ENCODE results near the gene EFTUD2. TPM values are rescaled to one million over a fixed set of nuclear protein-coding genes. Genes with fewer than 3 reads are reported as not detected.

EFTUD2 gene
- total and polyA plus RNA-seq, 9 of the 15 experiments (the other 6 are each of a cell fraction or from before 2014, with no cell fraction given) = 65.8 to 362 (median 218) TPM

DNA sequence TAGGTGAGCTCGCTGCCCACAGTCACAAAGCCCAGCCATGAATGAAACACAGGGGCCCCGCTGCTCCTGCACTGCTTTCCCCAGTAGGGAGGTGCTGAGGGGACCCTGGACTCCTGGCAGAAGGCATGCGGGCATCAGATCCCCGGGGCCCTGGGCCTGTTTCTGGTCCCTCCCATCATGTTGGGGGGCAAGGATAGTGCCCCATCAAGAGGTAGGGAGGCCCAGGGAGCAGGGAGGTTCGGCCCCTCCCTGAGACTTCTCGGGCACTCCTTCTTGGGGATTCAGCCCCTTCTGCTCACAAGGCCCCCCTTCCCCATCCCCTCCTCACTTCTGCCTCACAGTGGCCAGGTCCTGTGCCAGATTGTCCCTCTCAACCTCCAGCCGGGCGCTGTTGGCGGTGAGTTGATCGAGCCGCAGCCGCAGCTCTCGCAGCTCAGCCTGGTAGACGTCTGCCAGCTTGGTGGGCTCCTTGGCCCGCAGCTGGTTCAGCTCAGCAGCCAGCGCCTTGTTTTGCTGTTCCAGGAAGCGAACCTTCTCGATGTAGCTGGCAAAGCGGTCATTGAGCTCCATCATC is 15.5 kb upstream of the EFTUD2 start:
- Histone ChIP-seq H3K4me2 (ENCODE audit: insufficient read depth, low read length) (no peak overlapping the region), H3K36me3 (ENCODE audit: control insufficient read depth, insufficient read depth, low read length) (no peaks in the 10 kb centered on the region), H3K4me3 (no peak overlapping the region), H3K79me2 (ENCODE audit: control insufficient read depth, insufficient read depth, low read length) (no peaks in the 10 kb centered on the region), H3K27me3 (ENCODE audit: control insufficient read depth in 2 of 2, insufficient read depth in 2 of 2, low read length in 2 of 2) (peaks cover 0 to 11% of the 10 kb centered on the region in 2 experiments; a peak in 1 of 5 replicates), H2AFZ (ENCODE audit: low read depth, low read length) (no peak overlapping the region), H3K27ac (ENCODE audit: extremely low read depth, low read depth, low read length) (no peak overlapping the region), H3K9me1 (ENCODE audit: control insufficient read depth, insufficient read depth, low read length) (no peaks in the 10 kb centered on the region), H3K9ac (ENCODE audit: insufficient read depth in 1 of 2, low read depth in 2 of 2, low read length in 2 of 2) (no peak overlapping the region), H3K9me3 (replicated peaks; ENCODE audit: control insufficient read depth, insufficient read depth, low read depth, low read length) (no peaks in the 10 kb centered on the region), H4K20me1 (replicated peaks; ENCODE audit: control insufficient read depth, insufficient read depth, low read length) (no peaks in the 10 kb centered on the region), H3K4me1 (replicated peaks in 1 of 2; ENCODE audit: control insufficient read depth in 2 of 2, insufficient read depth in 2 of 2, low read length in 2 of 2) (peaks cover 9 to 32% of the 10 kb centered on the region in 2 experiments; a peak in 4 of 5 replicates)
- ATAC-seq (no peak), FAIRE-seq (no peak), DNase-seq (ENCODE audit: extremely low read depth in 1 of 4, low spot score in 3 of 4) (no peak)
- WGBS (ENCODE audit: insufficient coverage, low coverage, missing lambda C conversion rate) = 28% methylated on average over 14 of the region's 19 CpGs
- BruUV-seq (replicated peaks) = no TSS peak
- ChIA-PET POLR2A (interaction anchor here (0.8 to 1.2 kb wide), 4 partner anchors 12 to 106 kb away, joined by 3 to 4 read pairs (median 4); no protein-coding TSS in a partner anchor), CTCF (ENCODE audit: low intra/inter-chr PET ratio) (no interaction called here)
- TF ChIP-seq, protein P1, sequence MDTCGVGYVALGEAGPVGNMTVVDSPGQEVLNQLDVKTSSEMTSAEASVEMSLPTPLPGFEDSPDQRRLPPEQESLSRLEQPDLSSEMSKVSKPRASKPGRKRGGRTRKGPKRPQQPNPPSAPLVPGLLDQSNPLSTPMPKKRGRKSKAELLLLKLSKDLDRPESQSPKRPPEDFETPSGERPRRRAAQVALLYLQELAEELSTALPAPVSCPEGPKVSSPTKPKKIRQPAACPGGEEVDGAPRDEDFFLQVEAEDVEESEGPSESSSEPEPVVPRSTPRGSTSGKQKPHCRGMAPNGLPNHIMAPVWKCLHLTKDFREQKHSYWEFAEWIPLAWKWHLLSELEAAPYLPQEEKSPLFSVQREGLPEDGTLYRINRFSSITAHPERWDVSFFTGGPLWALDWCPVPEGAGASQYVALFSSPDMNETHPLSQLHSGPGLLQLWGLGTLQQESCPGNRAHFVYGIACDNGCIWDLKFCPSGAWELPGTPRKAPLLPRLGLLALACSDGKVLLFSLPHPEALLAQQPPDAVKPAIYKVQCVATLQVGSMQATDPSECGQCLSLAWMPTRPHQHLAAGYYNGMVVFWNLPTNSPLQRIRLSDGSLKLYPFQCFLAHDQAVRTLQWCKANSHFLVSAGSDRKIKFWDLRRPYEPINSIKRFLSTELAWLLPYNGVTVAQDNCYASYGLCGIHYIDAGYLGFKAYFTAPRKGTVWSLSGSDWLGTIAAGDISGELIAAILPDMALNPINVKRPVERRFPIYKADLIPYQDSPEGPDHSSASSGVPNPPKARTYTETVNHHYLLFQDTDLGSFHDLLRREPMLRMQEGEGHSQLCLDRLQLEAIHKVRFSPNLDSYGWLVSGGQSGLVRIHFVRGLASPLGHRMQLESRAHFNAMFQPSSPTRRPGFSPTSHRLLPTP (IDR thresholded peaks at IDR 0.05; ENCODE audit: borderline replicate concordance, extremely low read depth, insufficient read length) = no peak
- no peak for TF ChIP-seq ELF4 (CRISPR knock-in tag; IDR thresholded peaks at IDR 0.05)
- TF ChIP-seq, protein P2, sequence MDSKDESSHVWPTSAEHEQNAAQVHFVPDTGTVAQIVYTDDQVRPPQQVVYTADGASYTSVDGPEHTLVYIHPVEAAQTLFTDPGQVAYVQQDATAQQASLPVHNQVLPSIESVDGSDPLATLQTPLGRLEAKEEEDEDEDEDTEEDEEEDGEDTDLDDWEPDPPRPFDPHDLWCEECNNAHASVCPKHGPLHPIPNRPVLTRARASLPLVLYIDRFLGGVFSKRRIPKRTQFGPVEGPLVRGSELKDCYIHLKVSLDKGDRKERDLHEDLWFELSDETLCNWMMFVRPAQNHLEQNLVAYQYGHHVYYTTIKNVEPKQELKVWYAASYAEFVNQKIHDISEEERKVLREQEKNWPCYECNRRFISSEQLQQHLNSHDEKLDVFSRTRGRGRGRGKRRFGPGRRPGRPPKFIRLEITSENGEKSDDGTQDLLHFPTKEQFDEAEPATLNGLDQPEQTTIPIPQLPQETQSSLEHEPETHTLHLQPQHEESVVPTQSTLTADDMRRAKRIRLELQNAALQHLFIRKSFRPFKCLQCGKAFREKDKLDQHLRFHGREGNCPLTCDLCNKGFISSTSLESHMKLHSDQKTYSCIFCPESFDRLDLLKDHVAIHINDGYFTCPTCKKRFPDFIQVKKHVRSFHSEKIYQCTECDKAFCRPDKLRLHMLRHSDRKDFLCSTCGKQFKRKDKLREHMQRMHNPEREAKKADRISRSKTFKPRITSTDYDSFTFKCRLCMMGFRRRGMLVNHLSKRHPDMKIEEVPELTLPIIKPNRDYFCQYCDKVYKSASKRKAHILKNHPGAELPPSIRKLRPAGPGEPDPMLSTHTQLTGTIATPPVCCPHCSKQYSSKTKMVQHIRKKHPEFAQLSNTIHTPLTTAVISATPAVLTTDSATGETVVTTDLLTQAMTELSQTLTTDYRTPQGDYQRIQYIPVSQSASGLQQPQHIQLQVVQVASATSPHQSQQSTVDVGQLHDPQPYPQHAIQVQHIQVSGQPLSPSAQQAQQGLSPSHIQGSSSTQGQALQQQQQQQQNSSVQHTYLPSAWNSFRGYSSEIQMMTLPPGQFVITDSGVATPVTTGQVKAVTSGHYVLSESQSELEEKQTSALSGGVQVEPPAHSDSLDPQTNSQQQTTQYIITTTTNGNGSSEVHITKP (IDR thresholded peaks at IDR 0.05; ENCODE audit: partially characterized antibody) = no peak
- no peak for TF ChIP-seq NR4A1 (CRISPR knock-in tag; IDR thresholded peaks at IDR 0.05)
- TF ChIP-seq NR4A1 (tag; IDR thresholded peaks at IDR 0.05) = no peak
- no peak for TF ChIP-seq SRF (CRISPR knock-in tag; IDR thresholded peaks at IDR 0.05)
- TF ChIP-seq, protein P3, sequence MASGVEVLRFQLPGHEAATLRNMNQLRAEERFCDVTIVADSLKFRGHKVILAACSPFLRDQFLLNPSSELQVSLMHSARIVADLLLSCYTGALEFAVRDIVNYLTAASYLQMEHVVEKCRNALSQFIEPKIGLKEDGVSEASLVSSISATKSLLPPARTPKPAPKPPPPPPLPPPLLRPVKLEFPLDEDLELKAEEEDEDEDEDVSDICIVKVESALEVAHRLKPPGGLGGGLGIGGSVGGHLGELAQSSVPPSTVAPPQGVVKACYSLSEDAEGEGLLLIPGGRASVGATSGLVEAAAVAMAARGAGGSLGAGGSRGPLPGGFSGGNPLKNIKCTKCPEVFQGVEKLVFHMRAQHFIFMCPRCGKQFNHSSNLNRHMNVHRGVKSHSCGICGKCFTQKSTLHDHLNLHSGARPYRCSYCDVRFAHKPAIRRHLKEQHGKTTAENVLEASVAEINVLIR (CRISPR knock-in tag; IDR thresholded peaks at IDR 0.05) = no peak
- no peak for TF ChIP-seq SREBF2 (CRISPR knock-in tag; IDR thresholded peaks at IDR 0.05)
- TF ChIP-seq ZBTB7A (IDR thresholded peaks at IDR 0.05; ENCODE audit: borderline replicate concordance, control insufficient read depth, low read depth, low read length) = no peak
- no peak for TF ChIP-seq ZKSCAN1 (IDR thresholded peaks at IDR 0.05; ENCODE audit: low read depth, low read length)
- no peak for TF ChIP-seq ZNF224 (CRISPR knock-in tag; IDR thresholded peaks at IDR 0.05)
- in situ Hi-C loops (cut with MboI) (loop anchor here (5.0 kb wide), 1 partner anchor 103 kb away; no protein-coding TSS in a partner anchor), intact Hi-C loops (cut with micrococcal nuclease) (no loop called here)

All from K562 (cell line).